ENCODE measurements around the gene CD69.

DNA sequence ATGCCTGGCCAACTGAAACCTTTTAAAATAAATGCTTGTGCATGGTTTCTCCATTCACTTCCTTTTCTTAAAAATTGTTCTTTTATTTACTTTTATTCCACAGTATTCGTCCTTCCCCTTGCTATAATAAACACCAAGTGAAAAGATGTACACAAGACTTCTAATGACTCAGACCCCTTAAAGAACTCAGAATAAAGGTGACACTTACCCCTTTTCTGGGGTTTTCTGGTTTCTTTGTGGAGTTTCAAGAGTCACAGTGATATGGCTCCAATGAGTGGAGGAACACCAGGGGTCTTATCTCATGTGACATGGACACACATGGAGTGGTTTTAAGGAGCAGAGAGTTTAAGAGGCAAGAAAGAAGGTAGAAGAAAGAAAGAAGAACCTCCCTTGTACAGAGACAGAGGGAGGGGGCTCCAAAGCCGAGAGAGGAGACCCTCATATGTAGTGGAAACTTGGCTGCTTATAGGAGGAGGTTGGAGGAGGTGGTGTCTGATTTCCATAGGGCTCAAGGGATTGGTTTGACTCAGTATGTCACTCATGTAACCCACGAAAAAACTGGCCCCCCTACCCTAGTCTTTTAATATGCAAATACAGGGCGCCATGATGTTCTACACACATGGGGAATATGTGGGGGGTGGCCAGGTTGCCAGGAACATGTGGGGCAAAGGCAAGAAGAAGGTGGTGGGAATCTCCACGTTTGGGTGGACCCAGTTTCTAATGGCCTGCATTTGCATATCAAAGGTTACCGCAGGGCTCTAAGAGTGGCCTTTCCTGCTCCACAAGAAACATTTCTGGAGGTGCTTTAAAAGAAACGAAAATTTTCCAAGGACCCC lies 22.1 kb upstream of the CD69 start:
- TF ChIP-seq POLR2A (IDR thresholded peaks at IDR 0.05), result no peak
- TF ChIP-seq, protein P1, sequence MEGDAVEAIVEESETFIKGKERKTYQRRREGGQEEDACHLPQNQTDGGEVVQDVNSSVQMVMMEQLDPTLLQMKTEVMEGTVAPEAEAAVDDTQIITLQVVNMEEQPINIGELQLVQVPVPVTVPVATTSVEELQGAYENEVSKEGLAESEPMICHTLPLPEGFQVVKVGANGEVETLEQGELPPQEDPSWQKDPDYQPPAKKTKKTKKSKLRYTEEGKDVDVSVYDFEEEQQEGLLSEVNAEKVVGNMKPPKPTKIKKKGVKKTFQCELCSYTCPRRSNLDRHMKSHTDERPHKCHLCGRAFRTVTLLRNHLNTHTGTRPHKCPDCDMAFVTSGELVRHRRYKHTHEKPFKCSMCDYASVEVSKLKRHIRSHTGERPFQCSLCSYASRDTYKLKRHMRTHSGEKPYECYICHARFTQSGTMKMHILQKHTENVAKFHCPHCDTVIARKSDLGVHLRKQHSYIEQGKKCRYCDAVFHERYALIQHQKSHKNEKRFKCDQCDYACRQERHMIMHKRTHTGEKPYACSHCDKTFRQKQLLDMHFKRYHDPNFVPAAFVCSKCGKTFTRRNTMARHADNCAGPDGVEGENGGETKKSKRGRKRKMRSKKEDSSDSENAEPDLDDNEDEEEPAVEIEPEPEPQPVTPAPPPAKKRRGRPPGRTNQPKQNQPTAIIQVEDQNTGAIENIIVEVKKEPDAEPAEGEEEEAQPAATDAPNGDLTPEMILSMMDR (IDR thresholded peaks at IDR 0.05 in 4 of 5, conservative IDR thresholded peaks at IDR 0.05 in 1 of 5), result no peak

Data from gastrocnemius medialis (tissue), 4 donors.